ENCODE measurements around the gene THPO. TPM values are rescaled to one million over a fixed set of nuclear protein-coding genes. Genes with fewer than 3 reads are reported as not detected.

Gene THPO
- polyA plus RNA-seq, 1 donor from 2014 or later: 0.59 TPM

- H3K27me3 ChIP-seq (ENCODE audit: insufficient read depth, low read depth, low read length): no peaks in the 10 kb centered on the region
- H3K9ac ChIP-seq (ENCODE audit: low read length): no peak overlapping the region
- no peaks in the 10 kb centered on the region for H4K20me1 ChIP-seq (ENCODE audit: insufficient read depth)
- no peak overlapping the region for H3K4me2 ChIP-seq (ENCODE audit: low read length)
- no peaks in the 10 kb centered on the region for H3F3A ChIP-seq (ENCODE audit: insufficient read depth, low read length, poor library complexity, severe bottlenecking)
- H3K9me3 ChIP-seq (ENCODE audit: low read length): no peaks in the 10 kb centered on the region
- H3K79me2 ChIP-seq (replicated peaks; ENCODE audit: insufficient read depth, low read length): peaks cover 8% of the 10 kb centered on the region
- TF ChIP-seq MXI1 (conservative IDR thresholded peaks at IDR 0.05; ENCODE audit: poor library complexity, severe bottlenecking) (no peak), POLR2AphosphoS5 (IDR thresholded peaks at IDR 0.05) (no peak), RAD21 (conservative IDR thresholded peaks at IDR 0.05) (no peak), EP300 (conservative IDR thresholded peaks at IDR 0.05; ENCODE audit: poor library complexity, severe bottlenecking) (no peak), EZH2 (IDR thresholded peaks at IDR 0.05; ENCODE audit: borderline replicate concordance, insufficient read depth, low read length, poor library complexity, severe bottlenecking) (no peak), SMC3 (conservative IDR thresholded peaks at IDR 0.05; ENCODE audit: poor library complexity) (no peak), REST (IDR thresholded peaks at IDR 0.05; ENCODE audit: borderline replicate concordance) (no peak), CTCF (IDR thresholded peaks at IDR 0.05; ENCODE audit: poor library complexity, severe bottlenecking) (no peak), TAF1 (IDR thresholded peaks at IDR 0.05; ENCODE audit: low read depth) (no peak)
- H3K27ac ChIP-seq (ENCODE audit: low read length): no peak overlapping the region
- no peaks in the 10 kb centered on the region for H3K9me2 ChIP-seq (ENCODE audit: insufficient read depth, low read length)
- H2AFZ ChIP-seq (ENCODE audit: low read depth, low read length): no peak overlapping the region
- peaks cover 5% of the 10 kb centered on the region for H3K36me3 ChIP-seq (ENCODE audit: insufficient read depth, low read length)
- H3K4me3 ChIP-seq (ENCODE audit: low read length): no peak overlapping the region
These were observed 11.3 kb downstream of the THPO start for GRCh38 chr3:184366619-184367289.

- no peaks in the 10 kb centered on the region for H3K27me3 ChIP-seq (ENCODE audit: insufficient read depth, low read depth, low read length)
- no peaks in the 10 kb centered on the region for H3K36me3 ChIP-seq (ENCODE audit: insufficient read depth, low read length)
- no peaks in the 10 kb centered on the region for H3F3A ChIP-seq (ENCODE audit: insufficient read depth, low read length, poor library complexity, severe bottlenecking)
- no peaks in the 10 kb centered on the region for H3K9me3 ChIP-seq (ENCODE audit: low read length)
- H3K9ac ChIP-seq (ENCODE audit: low read length): peak overlapping the region; percentile 90
- TF ChIP-seq TAF1 (IDR thresholded peaks at IDR 0.05; ENCODE audit: low read depth): peak; percentile 82
- peak; percentile 74 for TF ChIP-seq POLR2AphosphoS5 (IDR thresholded peaks at IDR 0.05)
- TF ChIP-seq CTCF (IDR thresholded peaks at IDR 0.05; ENCODE audit: poor library complexity, severe bottlenecking): peak; percentile 76
- peak; percentile 56 for TF ChIP-seq REST (IDR thresholded peaks at IDR 0.05; ENCODE audit: borderline replicate concordance)
- peak; percentile 58 for TF ChIP-seq RAD21 (conservative IDR thresholded peaks at IDR 0.05)
- no peak for TF ChIP-seq EZH2 (IDR thresholded peaks at IDR 0.05; ENCODE audit: borderline replicate concordance, insufficient read depth, low read length, poor library complexity, severe bottlenecking)
- no peak for TF ChIP-seq EP300 (conservative IDR thresholded peaks at IDR 0.05; ENCODE audit: poor library complexity, severe bottlenecking)
- peak; percentile 71 for TF ChIP-seq SMC3 (conservative IDR thresholded peaks at IDR 0.05; ENCODE audit: poor library complexity)
- peak; percentile 67 for TF ChIP-seq MXI1 (conservative IDR thresholded peaks at IDR 0.05; ENCODE audit: poor library complexity, severe bottlenecking)
- H3K27ac ChIP-seq (ENCODE audit: low read length): peak overlapping the region; percentile 87
- H4K20me1 ChIP-seq (ENCODE audit: insufficient read depth): no peaks in the 10 kb centered on the region
- H3K9me2 ChIP-seq (ENCODE audit: insufficient read depth, low read length): no peaks in the 10 kb centered on the region
- peak overlapping the region; percentile 53 for H2AFZ ChIP-seq (ENCODE audit: low read depth, low read length)
- peaks cover 16% of the 10 kb centered on the region for H3K79me2 ChIP-seq (replicated peaks; ENCODE audit: insufficient read depth, low read length)
- peak overlapping the region; percentile 70 for H3K4me3 ChIP-seq (ENCODE audit: low read length)
- H3K4me2 ChIP-seq (ENCODE audit: low read length): peak overlapping the region; percentile 84
These were observed 15.1 kb downstream of the THPO start for GRCh38 chr3:184362668-184363546.
